GM21367 (cell line): ENCODE measurements around the gene CDC42EP5.

Experiments
- ATAC-seq: cut with Tn5 transposase; IDR thresholded peaks from one replicate; pipeline ENCODE4 v1.9.1; 2021; ENCODE audit not compliant: unreplicated experiment

CDC42EP5 gene

DNA sequence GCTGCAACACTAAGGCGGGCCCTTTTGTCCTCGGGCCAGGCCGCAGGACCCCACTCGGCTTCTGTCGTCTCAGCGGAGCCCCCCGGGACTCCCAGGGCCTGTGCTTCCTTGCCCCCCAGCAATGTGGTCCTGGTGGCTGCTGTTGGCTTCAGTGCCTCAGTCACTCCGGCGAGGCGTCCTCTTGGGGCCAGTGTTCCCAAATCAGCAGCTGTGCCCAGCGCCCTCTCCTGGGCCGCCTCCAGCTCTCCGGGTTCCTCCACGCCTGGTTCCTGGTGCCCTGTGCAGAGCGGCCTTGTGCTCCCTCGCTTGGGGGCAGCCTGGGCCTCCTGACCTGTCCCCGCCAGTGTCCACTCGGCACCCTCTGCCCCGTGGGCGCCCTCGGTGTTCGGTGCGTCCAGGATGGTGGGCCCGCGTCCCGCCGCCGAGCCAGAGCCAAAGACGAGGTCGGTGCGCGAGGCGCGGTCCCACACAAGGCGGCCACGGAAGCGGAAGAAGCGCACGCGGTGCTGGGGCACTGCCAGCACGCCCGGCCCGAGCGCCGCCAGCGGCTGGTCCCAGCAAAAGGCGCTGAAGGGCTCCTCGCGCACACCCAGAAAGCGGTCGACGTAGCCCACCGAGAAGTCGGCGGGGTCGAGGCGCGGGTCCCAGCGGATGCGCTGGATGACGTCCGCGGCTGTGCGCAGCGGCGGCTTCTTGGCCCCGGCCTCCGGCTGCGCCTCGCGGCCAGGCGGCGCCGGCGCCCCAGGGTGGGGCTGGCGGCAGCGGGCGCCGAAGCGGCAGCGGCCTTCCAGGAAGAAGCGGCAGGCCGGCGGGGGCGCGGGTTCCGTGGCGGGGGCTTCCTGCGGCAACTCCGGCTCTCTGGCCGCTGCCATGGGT is 10.2 kb downstream of the CDC42EP5 start:
- ATAC-seq = no peak

GRCh38 chr19:54462047-54462654 is 10.9 kb downstream of the CDC42EP5 start:
- ATAC-seq = no peak

DNA sequence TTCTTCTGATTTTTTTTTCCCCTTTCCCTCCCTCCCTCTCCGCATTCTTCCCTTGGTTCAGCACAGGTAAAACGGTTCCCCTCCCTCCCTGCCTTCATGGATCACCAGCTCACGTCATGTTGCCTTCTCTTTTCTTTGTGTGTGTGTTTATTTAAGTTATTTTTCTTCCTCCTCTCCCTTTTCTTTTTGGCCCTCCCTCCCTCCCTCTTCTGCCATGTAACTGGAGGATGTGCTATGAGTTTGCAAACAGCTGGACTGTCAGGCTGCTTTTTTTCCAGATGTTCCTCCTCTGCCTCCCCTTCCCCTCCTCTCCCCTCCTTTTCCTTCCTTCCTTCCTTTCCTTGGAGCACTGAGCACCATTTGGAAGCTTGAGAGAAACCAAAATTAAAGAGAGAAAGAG is 11.5 kb downstream of the CDC42EP5 start:
- ATAC-seq = no peak

GRCh38 chr19:54461210-54461609 is 11.9 kb downstream of the CDC42EP5 start:
- ATAC-seq = no peak

GRCh38 chr19:54460230-54461005 is 12.7 kb downstream of the CDC42EP5 start:
- ATAC-seq = no peak

- ATAC-seq = no peak
These were observed 13.5 kb downstream of the CDC42EP5 start for GRCh38 chr19:54459282-54460229.

DNA sequence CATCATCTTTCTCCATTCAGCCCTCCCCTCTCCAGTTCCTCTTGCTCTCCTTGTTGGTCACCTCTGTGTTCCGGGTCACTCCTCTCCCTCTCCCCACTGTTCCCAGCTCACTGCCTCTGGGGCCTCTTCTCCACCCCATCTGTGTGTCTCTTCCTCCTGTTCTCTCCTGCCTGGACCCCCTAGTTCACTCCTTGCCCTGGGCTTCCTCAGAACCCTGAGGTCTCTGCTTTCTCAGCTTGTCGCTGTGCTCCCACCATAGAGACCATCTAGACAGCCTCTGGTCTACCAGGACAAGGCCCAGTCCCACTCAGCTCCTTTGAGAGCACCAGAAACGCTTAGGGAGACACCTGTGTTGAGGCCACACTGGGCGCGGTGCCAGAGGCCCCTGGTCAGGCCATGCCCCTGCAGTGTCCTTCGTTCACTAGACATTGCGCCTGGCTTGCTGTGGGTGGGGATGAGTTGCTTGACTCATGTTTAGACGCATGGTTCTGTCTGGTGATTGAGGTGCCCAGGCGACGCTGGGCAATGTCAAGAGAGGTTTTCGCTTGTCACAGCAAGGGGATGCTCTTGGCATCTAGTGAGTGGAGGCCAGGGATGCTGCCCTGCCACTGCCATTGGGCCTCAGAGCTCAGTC is 14.3 kb downstream of the CDC42EP5 start:
- no peak for ATAC-seq

DNA sequence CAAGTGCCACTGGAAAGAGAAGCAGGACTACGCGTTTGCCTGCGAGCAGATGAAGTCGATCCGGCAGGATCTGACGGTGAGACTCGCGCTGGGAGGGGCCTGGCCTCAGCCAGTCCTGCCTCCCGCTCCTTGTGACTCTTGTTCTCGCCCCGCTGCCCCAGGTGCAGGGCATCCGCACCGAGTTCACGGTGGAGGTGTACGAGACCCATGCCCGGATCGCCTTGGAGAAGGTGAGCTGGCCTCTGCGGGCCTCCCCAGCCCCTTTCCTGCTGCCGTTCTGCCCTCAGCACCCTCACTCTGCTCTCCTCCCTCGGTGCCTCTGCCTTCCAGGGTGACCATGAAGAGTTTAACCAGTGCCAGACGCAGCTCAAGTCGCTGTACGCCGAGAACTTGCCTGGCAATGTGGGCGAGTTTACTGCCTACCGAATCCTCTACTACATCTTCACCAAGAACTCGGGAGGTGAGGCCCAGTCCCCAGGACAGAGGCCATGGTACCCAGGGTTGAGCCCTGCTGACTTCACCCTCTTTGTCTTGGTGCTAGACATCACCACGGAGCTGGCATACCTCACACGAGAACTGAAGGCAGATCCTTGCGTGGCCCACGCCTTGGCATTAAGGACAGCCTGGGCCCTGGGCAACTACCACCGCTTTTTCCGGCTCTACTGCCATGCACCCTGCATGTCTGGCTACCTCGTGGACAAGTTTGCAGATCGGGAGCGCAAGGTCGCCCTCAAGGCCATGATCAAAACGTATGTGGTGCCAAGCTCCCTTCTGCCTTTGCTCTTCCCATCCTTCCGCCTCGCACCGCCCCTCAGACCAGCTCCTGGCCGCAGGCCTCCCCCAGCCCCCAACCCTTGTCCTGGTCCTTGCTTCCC is 15.1 kb downstream of the CDC42EP5 start:
- no peak for ATAC-seq

DNA sequence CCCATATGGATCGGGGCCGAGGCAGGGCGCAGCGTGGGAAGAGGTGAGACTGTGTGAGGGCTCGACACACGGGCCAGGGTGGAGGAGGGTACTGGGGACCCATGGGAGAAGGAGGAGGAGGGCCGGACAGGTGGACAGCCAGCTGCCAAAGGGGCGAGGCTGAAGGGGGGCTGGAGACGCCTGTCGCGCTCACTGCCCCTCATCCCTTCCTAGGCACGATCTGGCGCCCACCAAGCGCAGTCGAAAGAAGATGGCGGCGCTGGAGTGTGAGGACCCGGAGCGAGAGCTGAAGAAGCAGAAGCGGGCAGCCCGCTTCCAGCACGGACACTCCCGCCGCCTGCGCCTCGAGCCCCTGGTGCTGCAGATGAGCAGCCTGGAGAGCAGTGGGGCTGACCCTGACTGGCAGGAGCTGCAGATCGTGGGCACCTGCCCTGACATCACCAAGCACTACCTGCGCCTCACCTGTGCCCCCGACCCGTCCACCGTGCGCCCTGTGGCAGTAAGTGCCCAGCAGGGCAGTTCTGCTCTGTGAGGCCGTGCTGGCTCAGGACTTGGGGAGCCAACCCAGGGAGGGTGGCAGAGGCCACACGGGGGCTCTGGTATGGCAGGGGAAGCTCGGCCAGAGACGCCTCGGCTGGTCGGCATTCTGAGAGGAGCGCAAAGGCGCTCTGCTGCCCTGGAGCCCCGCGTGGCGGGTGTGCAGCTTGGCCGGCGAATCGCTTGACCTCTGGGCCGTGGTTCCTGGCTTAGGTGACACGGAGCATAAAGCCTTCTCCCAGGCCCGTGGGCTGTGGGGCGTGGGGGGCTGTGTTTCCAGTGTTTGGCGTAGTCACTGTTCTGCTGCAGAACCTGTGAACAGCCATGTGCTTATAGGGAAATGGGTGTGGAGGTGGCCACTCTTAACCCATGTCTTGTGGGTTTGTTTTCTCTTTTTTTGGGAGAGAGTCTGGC is 16.4 kb downstream of the CDC42EP5 start:
- no peak for ATAC-seq

- no peak for ATAC-seq
These were observed 17.2 kb downstream of the CDC42EP5 start for GRCh38 chr19:54455786-54456422.

GRCh38 chr19:54454781-54455675 is 18.1 kb downstream of the CDC42EP5 start:
- ATAC-seq = no peak

DNA sequence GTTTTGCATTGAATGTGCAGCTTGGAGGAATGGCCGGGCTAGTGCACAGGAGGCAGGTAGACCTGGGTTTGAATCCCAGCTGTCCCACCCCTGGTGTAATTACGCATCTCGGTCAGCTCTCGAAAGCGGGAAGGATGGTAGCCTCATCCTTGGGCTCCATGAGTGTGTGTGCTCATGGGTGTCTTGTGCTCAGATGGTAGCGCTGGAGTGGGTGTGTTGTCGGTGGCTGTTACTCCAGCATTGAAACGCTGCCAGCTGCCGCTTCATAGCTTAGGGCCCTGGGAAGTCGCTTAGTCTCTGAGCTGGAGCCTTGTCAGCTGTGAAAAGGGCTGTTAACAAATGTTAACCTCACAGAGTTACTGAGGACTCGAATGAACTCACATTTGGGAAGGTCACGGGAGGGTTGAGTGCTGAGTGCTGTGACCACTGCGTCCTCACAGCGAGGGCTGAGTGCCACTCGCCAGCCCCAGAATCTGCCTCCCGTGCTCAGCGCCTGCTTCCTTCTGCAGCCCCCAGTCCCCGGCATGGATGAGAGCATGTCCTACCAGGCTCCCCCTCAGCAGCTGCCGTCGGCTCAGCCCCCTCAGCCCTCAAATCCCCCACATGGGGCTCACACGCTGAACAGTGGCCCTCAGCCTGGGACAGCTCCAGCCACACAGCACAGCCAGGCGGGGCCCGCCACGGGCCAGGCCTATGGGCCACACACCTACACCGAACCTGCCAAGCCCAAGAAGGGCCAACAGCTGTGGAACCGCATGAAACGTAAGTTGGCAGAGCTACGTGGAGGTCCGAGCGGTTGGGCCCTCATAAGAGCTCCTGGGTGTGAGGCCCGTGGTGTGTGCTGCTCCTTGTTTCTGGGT is 18.9 kb downstream of the CDC42EP5 start:
- ATAC-seq = no peak

DNA sequence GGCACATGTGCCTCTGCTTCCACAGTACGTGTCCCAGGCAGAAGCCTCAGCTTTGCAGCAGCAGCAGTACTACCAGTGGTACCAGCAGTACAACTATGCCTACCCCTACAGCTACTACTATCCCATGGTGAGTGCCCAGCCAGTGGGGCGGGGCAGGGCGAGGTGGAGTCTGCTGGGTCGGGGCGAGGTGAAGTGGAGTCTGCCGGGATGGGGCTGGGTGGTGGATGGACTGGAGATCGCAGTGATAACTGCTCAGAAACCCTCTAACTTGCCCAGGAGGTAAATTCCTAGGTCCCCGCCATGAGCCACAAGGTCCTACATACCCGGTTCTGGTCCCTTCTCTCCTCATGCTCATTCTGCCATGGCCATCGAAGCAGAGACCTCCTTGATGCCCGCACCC is 20.5 kb downstream of the CDC42EP5 start:
- no peak for ATAC-seq

DNA sequence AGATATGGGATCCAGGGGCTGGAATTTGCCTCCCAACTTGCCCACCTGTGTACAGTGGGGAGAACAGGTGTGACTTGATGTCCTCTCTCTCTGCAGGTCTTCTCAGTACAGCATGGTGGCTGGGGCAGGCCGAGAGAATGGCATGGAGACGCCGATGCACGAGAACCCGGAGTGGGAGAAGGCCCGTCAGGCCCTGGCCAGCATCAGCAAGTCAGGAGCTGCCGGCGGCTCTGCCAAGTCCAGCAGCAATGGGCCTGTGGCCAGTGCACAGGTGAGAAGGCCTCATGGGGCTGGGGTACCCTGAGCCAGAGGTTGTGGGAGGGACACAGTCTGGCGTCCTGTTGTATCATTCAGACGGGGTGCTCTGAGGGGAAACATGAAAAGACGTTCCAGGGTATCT is 21.1 kb downstream of the CDC42EP5 start:
- ATAC-seq = no peak

GRCh38 chr19:54451331-54451871 is 21.7 kb downstream of the CDC42EP5 start:
- no peak for ATAC-seq
